Measurements from ENCODE around the gene BARHL1.

The BARHL1 gene

GRCh38 chr9:132582276-132582785, at the start of gene BARHL1:
Gene BARHL1, plus strand, starts transcription at chr9:132582606. Its CDS starts 192 bp downstream, at chr9:132582798.
- DNase-seq (ENCODE audit: low spot score): no peak

- no peak for DNase-seq (ENCODE audit: low spot score)
Measured at GRCh38 chr9:132534832-132535231, 47.6 kb upstream of the BARHL1 start.

GRCh38 chr9:132536124-132536523, 46.3 kb upstream of the BARHL1 start:
- DNase-seq (ENCODE audit: low spot score): no peak

- no peak for DNase-seq (ENCODE audit: low spot score)
Measured at GRCh38 chr9:132537352-132537751, 45.1 kb upstream of the BARHL1 start.

- DNase-seq (ENCODE audit: low spot score): no peak
Measured at GRCh38 chr9:132538071-132538470, 44.3 kb upstream of the BARHL1 start.

GRCh38 chr9:132539096-132539495, 43.3 kb upstream of the BARHL1 start:
- DNase-seq (ENCODE audit: low spot score): no peak

DNA sequence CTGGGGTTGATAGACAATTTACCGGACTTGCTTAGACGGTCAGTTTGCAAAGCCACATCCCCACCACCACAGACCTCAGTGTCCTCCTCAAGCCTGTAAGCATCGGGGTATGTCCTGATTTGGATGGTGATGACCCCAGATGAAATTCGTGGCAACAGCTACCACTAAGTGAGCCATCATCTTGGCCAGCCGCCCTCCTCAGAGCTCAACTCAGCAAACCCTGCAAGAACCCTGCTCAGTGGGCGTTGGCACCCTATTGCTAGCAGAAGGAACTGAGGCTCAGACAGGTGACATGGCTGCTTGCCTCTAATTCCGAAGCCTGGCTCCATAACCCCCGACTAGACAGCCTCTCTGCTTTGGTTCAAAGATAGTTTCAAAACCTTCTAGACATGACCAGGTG, 41.4 kb upstream of the BARHL1 start:
- DNase-seq (ENCODE audit: low spot score): no peak

DNA sequence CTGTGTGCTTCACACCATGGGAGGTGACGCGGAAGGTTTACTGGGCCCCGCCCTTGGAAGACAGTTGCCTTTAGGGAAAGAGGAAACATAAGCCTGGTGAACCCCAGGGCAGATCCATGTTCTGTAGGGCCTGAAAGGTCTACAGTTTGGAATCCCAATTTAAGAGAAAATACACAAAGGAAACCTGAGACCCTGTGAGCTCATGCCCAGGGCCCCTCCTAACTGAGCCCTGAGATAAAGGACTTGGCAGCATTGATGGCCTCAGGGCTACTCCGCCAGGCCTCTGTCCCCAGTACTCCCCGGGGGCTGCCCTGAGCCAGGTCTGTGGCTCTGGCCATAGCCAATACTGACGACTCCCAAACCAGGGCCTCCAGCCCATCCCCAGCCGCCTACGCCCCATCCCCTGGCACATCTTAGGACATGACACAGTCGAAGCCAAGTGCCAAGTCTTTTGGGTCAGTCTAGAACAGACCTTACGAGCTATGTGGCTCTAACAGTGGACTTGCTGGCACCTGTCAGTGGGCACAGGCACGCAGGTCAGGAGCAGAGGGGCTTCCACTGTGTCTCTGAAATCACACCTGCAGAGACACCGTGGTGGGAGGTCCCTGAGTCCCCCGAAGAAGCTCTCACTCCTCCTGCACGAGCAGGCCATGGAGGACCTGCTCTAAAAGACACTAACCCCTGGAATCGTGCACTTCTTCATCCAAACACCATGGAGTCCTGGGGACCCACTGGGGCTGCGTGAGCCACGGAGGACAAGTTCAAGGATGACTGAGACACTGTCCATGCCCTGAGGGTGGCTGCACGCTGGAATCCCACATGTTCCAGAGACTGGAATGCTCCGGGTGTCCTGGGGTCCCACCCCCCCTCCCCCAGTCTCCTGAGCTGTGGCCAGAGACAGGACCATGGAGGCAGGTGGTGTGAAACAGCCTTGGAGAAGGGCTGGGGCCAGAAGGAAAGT, 40.3 kb upstream of the BARHL1 start:
- DNase-seq (ENCODE audit: low spot score): no peak

DNA sequence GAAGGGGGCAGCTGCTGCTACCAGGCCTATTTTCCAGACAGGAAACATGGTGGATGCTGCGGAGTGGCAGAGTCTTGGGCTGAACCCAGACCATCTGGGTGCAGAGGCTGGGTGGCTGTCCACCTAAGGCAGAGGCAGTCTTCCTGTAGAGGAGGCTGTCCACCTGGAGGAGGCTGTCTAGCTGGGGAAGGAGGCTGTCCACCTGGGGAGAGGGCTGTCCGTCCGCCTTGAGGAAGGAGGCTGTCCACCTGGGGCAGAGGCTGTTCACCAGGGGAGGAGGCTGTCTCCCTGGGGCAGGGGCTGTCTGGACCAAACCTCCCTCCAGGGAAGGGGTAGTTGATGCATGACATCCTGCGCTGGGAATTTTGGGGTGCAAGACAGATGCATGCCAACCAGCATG, 39.2 kb upstream of the BARHL1 start:
- no peak for DNase-seq (ENCODE audit: low spot score)

- no peak for DNase-seq (ENCODE audit: low spot score)
Measured at GRCh38 chr9:132543960-132544359, 38.4 kb upstream of the BARHL1 start.

GRCh38 chr9:132545578-132545977, 36.8 kb upstream of the BARHL1 start:
- DNase-seq (ENCODE audit: low spot score): no peak

DNA sequence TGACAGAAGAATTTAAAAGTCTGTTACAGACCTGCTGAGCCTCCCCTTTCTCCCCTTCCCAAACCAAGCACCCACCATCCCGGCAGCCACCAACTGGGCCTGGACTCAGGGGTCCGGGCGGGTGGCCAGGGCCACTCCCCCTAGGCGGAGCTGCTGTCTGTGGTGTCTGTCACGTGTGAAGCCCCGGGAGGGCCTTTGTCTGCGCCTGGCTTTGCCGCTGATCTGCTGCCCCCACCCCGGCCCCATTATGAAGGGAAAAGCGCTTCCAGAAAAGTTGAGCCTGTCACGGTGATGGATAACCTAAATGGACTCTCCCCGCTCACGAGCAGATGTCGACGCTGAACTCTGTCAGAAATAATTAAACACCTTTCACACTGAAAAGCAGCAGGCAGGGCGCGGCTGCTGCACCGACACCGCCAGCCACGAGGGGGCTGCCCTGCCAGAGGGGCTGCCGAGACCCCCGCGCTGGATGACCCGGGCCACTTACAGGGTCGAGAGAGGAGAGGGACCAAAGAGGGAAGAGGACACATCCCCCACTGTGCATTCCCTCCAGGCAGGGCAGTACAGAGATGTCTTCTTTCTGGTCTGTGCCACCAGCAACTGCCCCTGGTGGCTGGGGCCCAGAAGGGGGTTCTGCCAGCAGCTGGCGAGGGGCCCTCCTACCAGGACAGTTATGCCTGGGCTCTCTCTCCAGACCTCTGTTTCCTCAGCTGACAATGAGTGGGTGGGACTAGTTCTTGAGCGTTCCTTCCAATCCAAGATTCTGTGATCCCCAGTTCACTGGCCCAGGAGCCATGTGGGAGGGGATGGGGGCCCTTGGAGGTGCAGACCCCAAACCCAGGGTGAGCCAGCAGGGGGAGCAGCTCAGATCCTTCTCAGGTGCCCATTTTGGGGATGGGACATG, 36.0 kb upstream of the BARHL1 start:
- no peak for DNase-seq (ENCODE audit: low spot score)

GRCh38 chr9:132547052-132547431, 35.4 kb upstream of the BARHL1 start:
- DNase-seq (ENCODE audit: low spot score): no peak

- DNase-seq (ENCODE audit: low spot score): no peak
Measured at GRCh38 chr9:132547436-132547835, 35.0 kb upstream of the BARHL1 start.

GRCh38 chr9:132547976-132548730, 34.3 kb upstream of the BARHL1 start:
- no peak for DNase-seq (ENCODE audit: low spot score)

GRCh38 chr9:132548751-132549640, 33.4 kb upstream of the BARHL1 start:
- no peak for DNase-seq (ENCODE audit: low spot score)

GRCh38 chr9:132551556-132551955, 30.9 kb upstream of the BARHL1 start:
- no peak for DNase-seq (ENCODE audit: low spot score)

DNA sequence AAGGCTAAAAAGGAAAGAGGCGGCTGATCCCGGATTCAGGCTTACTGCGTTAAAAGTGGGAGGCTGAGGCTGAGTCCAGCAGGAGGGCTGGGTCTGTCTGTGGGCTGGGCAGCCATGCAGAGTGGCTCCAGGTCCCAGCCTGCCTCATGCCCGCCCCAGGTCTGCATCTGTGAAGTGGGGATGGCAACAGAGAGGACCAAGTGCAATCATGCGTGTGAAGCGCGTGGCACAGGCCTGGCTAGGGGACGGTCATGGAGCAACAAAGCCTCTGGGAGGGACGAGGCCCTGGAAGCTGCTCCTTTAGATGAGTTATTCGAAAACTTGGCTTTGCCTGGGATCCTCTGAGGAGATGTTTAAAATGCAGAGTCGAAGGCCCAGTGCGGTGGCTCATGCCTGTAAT, 30.4 kb upstream of the BARHL1 start:
- no peak for DNase-seq (ENCODE audit: low spot score)

- DNase-seq (ENCODE audit: low spot score): no peak
Measured at GRCh38 chr9:132554755-132555154, 27.7 kb upstream of the BARHL1 start.

- no peak for DNase-seq (ENCODE audit: low spot score)
Measured at GRCh38 chr9:132555528-132555927, 26.9 kb upstream of the BARHL1 start.

GRCh38 chr9:132556235-132556634, 26.2 kb upstream of the BARHL1 start:
- DNase-seq (ENCODE audit: low spot score): no peak
